GM21619 (cell line): ENCODE data around the gene ARHGAP40.
"Not testable (repeated sequence)": the region's sequence is repeated elsewhere in the genome, so short reads cannot be mapped to it uniquely, and the experiment has no call there.

Experiments used
- ATAC-seq: cut with Tn5 transposase; IDR thresholded peaks from one replicate; pipeline ENCODE4 v1.9.1; 2021; ENCODE audit not compliant: unreplicated experiment

The ARHGAP40 gene

GRCh38 chr20:38586181-38586525 lies 15.5 kb upstream of the ARHGAP40 start:
- ATAC-seq = no peak

GRCh38 chr20:38588303-38588702 lies 13.3 kb upstream of the ARHGAP40 start:
- ATAC-seq = no peak

- ATAC-seq = no peak
Measured at GRCh38 chr20:38589351-38589750, 12.3 kb upstream of the ARHGAP40 start.

GRCh38 chr20:38589967-38590675 lies 11.5 kb upstream of the ARHGAP40 start:
- no peak for ATAC-seq

- no peak for ATAC-seq
Measured at GRCh38 chr20:38590676-38591473, 10.7 kb upstream of the ARHGAP40 start.

GRCh38 chr20:38591474-38592410 lies 9.9 kb upstream of the ARHGAP40 start:
- no peak for ATAC-seq

GRCh38 chr20:38592411-38592790 lies 9.2 kb upstream of the ARHGAP40 start:
- not testable (repeated sequence) for ATAC-seq

GRCh38 chr20:38594281-38594680 lies 7.3 kb upstream of the ARHGAP40 start:
- not testable (repeated sequence) for ATAC-seq

GRCh38 chr20:38595886-38596285 lies 5.7 kb upstream of the ARHGAP40 start:
- ATAC-seq = not testable (repeated sequence)

- ATAC-seq = no peak
Measured at GRCh38 chr20:38599410-38599882, 2.2 kb upstream of the ARHGAP40 start.

GRCh38 chr20:38600057-38600456 lies 1.6 kb upstream of the ARHGAP40 start:
- ATAC-seq = no peak

- ATAC-seq = no peak
Measured at GRCh38 chr20:38602185-38602581, 574 bp downstream of the ARHGAP40 start.

GRCh38 chr20:38603286-38603685 lies 1.7 kb downstream of the ARHGAP40 start:
- ATAC-seq = no peak

- no peak for ATAC-seq
Measured at GRCh38 chr20:38604873-38605303, 3.3 kb downstream of the ARHGAP40 start.

GRCh38 chr20:38607351-38607750 lies 5.7 kb downstream of the ARHGAP40 start:
- ATAC-seq = no peak

GRCh38 chr20:38608188-38608587 lies 6.6 kb downstream of the ARHGAP40 start:
- no peak for ATAC-seq

- ATAC-seq = no peak
Measured at GRCh38 chr20:38609815-38610214, 8.2 kb downstream of the ARHGAP40 start.

- ATAC-seq = no peak
Measured at GRCh38 chr20:38610521-38610920, 8.9 kb downstream of the ARHGAP40 start.

- no peak for ATAC-seq
Measured at GRCh38 chr20:38612751-38613515, 11.3 kb downstream of the ARHGAP40 start.

- ATAC-seq = no peak
Measured at GRCh38 chr20:38615283-38615682, 13.7 kb downstream of the ARHGAP40 start.
